H1 (cell line): ENCODE measurements around the gene TAF11L14. TPM values are rescaled to one million over a fixed set of nuclear protein-coding genes. Genes with fewer than 3 reads are reported as not detected.

Experiments
- polyA plus RNA-seq, 7 experiments: library from polyadenylated mRNA; depleted of rRNA in 3 of 7; stranded (reverse) in 5 of 7; unstranded in 2 of 7; fragments of >200 nt in 5 of 7; fragments of 200-250 nt in 2 of 7; gene quantifications; 1 replicate in 5 of 7; 2 replicates in 1 of 7; 4 replicates in 1 of 7; pipeline versions ENCODE4 v1.2.1 to v1.2.3, GENCODE V29; 2011 to 2013; ENCODE audit warnings: missing spikeins in 2 of 7, mixed read lengths in 2 of 7
- small RNA-seq: library from polyadenylated mRNA; stranded (forward); fragments of <200 nt; extraction: miRNeasy Mini kit (QIAGEN cat#:217004); gene quantifications from one replicate; pipeline ENCODE3, GENCODE V24; 2013; ENCODE audit not compliant: insufficient read depth
- total RNA-seq: library from RNA; stranded (reverse); fragmentation: NEBNext Ultra II Directional; extraction: Animal tissue kit (Norgen Biotek cat#: 25700); gene quantifications from 2 replicates; pipeline ENCODE4 v1.2.1, GENCODE V29; 2021

TAF11L14 gene
- total and polyA plus RNA-seq, 2 of the 8 experiments (the other 6 are each of a cell fraction or from before 2014, with no cell fraction given) = not detected

Small RNAs within 50 kb of the gene (small RNA-seq; reads per million reads assigned to genes)
- gene AC233724.1 = not detected
- gene AC233724.12 = not detected
- not detected for gene AC233724.2
- gene AC233724.3 = not detected
- not detected for gene AC233724.4
- gene AC233724.6 = not detected
- not detected for gene AC233724.7

Other genes with a start within 250 kb of the TAF11L14 start
- not detected in 2 replicates for gene TAF11L2, start 136.2 kb upstream of the TAF11L14 start, total RNA-seq
- gene TAF11L2, start 136.2 kb upstream of the TAF11L14 start, polyA plus RNA-seq (2011; rRNA removed) = not detected in 2 replicates
- gene TAF11L3, start 116.1 kb upstream of the TAF11L14 start, total RNA-seq = not detected in 2 replicates
- gene TAF11L3, start 116.1 kb upstream of the TAF11L14 start, polyA plus RNA-seq (2011; rRNA removed) = not detected in 2 replicates
- gene TAF11L4, start 112.7 kb upstream of the TAF11L14 start, total RNA-seq = not detected in 2 replicates
- gene TAF11L4, start 112.7 kb upstream of the TAF11L14 start, polyA plus RNA-seq (2011; rRNA removed) = not detected in 2 replicates
- not detected in 2 replicates for gene TAF11L5, start 109.2 kb upstream of the TAF11L14 start, total RNA-seq
- not detected in 2 replicates for gene TAF11L5, start 109.2 kb upstream of the TAF11L14 start, polyA plus RNA-seq (2011; rRNA removed)
- gene TAF11L6, start 105.8 kb upstream of the TAF11L14 start, total RNA-seq = not detected in 2 replicates
- gene TAF11L6, start 105.8 kb upstream of the TAF11L14 start, polyA plus RNA-seq (2011; rRNA removed) = not detected in 2 replicates
- not detected in 2 replicates for gene TAF11L7, start 48.7 kb upstream of the TAF11L14 start, total RNA-seq
- not detected in 2 replicates for gene TAF11L7, start 48.7 kb upstream of the TAF11L14 start, polyA plus RNA-seq (2011; rRNA removed)
- not detected in 2 replicates for gene TAF11L8, start 43.5 kb upstream of the TAF11L14 start, total RNA-seq
- gene TAF11L8, start 43.5 kb upstream of the TAF11L14 start, polyA plus RNA-seq (2011; rRNA removed) = not detected in 2 replicates
- not detected in 2 replicates for gene TAF11L9, start 40.1 kb upstream of the TAF11L14 start, total RNA-seq
- gene TAF11L9, start 40.1 kb upstream of the TAF11L14 start, polyA plus RNA-seq (2011; rRNA removed) = not detected in 2 replicates
- not detected in 2 replicates for gene TAF11L10, start 36.6 kb upstream of the TAF11L14 start, total RNA-seq
- gene TAF11L10, start 36.6 kb upstream of the TAF11L14 start, polyA plus RNA-seq (2011; rRNA removed) = not detected in 2 replicates
- not detected in 2 replicates for gene TAF11L11, start 30.3 kb upstream of the TAF11L14 start, total RNA-seq
- gene TAF11L11, start 30.3 kb upstream of the TAF11L14 start, polyA plus RNA-seq (2011; rRNA removed) = not detected in 2 replicates
- gene TAF11L12, start 24.1 kb upstream of the TAF11L14 start, total RNA-seq = not detected in 2 replicates
- not detected in 2 replicates for gene TAF11L12, start 24.1 kb upstream of the TAF11L14 start, polyA plus RNA-seq (2011; rRNA removed)
- gene TAF11L13, start 2.4 kb upstream of the TAF11L14 start, total RNA-seq = not detected in 2 replicates
- gene TAF11L13, start 2.4 kb upstream of the TAF11L14 start, polyA plus RNA-seq (2011; rRNA removed) = not detected in 2 replicates